ENCODE results near the gene CGNL1.

CGNL1 gene

GRCh38 chr15:57537072-57537471 lies 160.8 kb downstream of the CGNL1 start:
- DNase-seq (ENCODE audit: low read depth), result peak; percentile 83
- H3K4me3 ChIP-seq (ENCODE audit: control insufficient read depth, low read depth, low read length), result no peak overlapping the region
- no peak for TF ChIP-seq CTCF (conservative IDR thresholded peaks at IDR 0.05; ENCODE audit: control insufficient read depth, insufficient read depth, low read depth, low read length)

- TF ChIP-seq CTCF (conservative IDR thresholded peaks at IDR 0.05; ENCODE audit: control insufficient read depth, insufficient read depth, low read depth, low read length), result no peak
- DNase-seq (ENCODE audit: low read depth), result no peak
- no peak overlapping the region for H3K4me3 ChIP-seq (ENCODE audit: control insufficient read depth, low read depth, low read length)
These were observed 161.4 kb downstream of the CGNL1 start for GRCh38 chr15:57537488-57538264.

GRCh38 chr15:57538265-57538529 lies 161.9 kb downstream of the CGNL1 start:
- no peak for DNase-seq (ENCODE audit: low read depth)

GRCh38 chr15:57538821-57539220 lies 162.5 kb downstream of the CGNL1 start:
- no peak for DNase-seq (ENCODE audit: low read depth)
- H3K4me3 ChIP-seq (ENCODE audit: control insufficient read depth, low read depth, low read length), result no peak overlapping the region
- TF ChIP-seq CTCF (conservative IDR thresholded peaks at IDR 0.05; ENCODE audit: control insufficient read depth, insufficient read depth, low read depth, low read length), result no peak

More at GRCh38 chr15:57538265-57538529, 161.9 kb downstream of the CGNL1 start:
- no peak overlapping the region for H3K4me3 ChIP-seq (ENCODE audit: control insufficient read depth, low read depth, low read length)
- TF ChIP-seq CTCF (conservative IDR thresholded peaks at IDR 0.05; ENCODE audit: control insufficient read depth, insufficient read depth, low read depth, low read length), result no peak

- DNase-seq (ENCODE audit: low read depth), result no peak
- TF ChIP-seq CTCF (conservative IDR thresholded peaks at IDR 0.05; ENCODE audit: control insufficient read depth, insufficient read depth, low read depth, low read length), result no peak
- no peak overlapping the region for H3K4me3 ChIP-seq (ENCODE audit: control insufficient read depth, low read depth, low read length)
These were observed 163.9 kb downstream of the CGNL1 start for GRCh38 chr15:57540211-57540610.

GRCh38 chr15:57540736-57541135 lies 164.4 kb downstream of the CGNL1 start:
- TF ChIP-seq CTCF (conservative IDR thresholded peaks at IDR 0.05; ENCODE audit: control insufficient read depth, insufficient read depth, low read depth, low read length), result no peak
- H3K4me3 ChIP-seq (ENCODE audit: control insufficient read depth, low read depth, low read length), result no peak overlapping the region
- DNase-seq (ENCODE audit: low read depth), result no peak

GRCh38 chr15:57541271-57541670 lies 165.0 kb downstream of the CGNL1 start:
- no peak overlapping the region for H3K4me3 ChIP-seq (ENCODE audit: control insufficient read depth, low read depth, low read length)
- DNase-seq (ENCODE audit: low read depth), result no peak
- TF ChIP-seq CTCF (conservative IDR thresholded peaks at IDR 0.05; ENCODE audit: control insufficient read depth, insufficient read depth, low read depth, low read length), result no peak
